K562 (cell line): ENCODE results near the gene IRX1. TPM values are rescaled to one million over a fixed set of nuclear protein-coding genes. Genes with fewer than 3 reads are reported as not detected.

Experiments used
- ATAC-seq: fragments of 200-7000 bp; cut with Tn5 transposase; 3 replicates; pipeline ENCODE4 v1.9.1; 2020; ENCODE audit warnings: moderate library complexity
- BruUV-seq: library from RNA; stranded (reverse); fragments of 400-500 nt; replicated peaks from 2 replicates; lab custom pipeline; 2021; lab: Mats Ljungman, UMichigan
- CTCF ChIA-PET: fragments of 300-600 bp; formaldehyde crosslinking; extraction: SDS; loops from one replicate; lab custom pipeline; 2021; ENCODE audit warnings: low intra/inter-chr PET ratio; lab: Yijun Ruan, JAX
- POLR2A ChIA-PET: fragments of 300-600, 350-650 bp; sonication (Branson Sonifier 250); formaldehyde crosslinking; extraction: SDS; loops from one replicate; lab custom pipeline; 2021; ENCODE audit warnings: antibody characterized with exemption, inconsistent platforms; lab: Yijun Ruan, JAX
- DNase-seq, 4 experiments: peaks; one replicate each; pipeline versions ENCODE4 v3.0.0 to v3.0.0-alpha.2; 2011 to 2018; ENCODE audit warnings: low spot score in 3 of 4, mixed read lengths in 3 of 4; ENCODE audit errors: extremely low read depth in 1 of 4
- FAIRE-seq: peaks from 2 replicates; lab custom pipeline; 2011; peaks lifted over from hg19 to GRCh38; lab: Jason Lieb, UNC
- H2AFZ ChIP-seq: 2 replicates; pipeline ENCODE4 v1.6.0; 2011; ENCODE audit warnings: low read depth, low read length, control low read depth, inconsistent platforms
- H3K27ac ChIP-seq: fragments of 200-600 bp; 3 replicates; pipeline ENCODE4 v1.8.0; 2011; ENCODE audit warnings: low read depth, mild to moderate bottlenecking, control low read depth, inconsistent platforms, low read length, moderate library complexity, mixed read lengths; ENCODE audit errors: extremely low read depth
- H3K27me3 ChIP-seq, 2 experiments: fragments of 300-600 bp in 1 of 2; 2 replicates in 1 of 2; 3 replicates in 1 of 2; pipeline versions ENCODE4 v1.6.0 to v1.8.0; 2011; ENCODE audit warnings: inconsistent platforms in 2 of 2, low read length in 2 of 2, mild to moderate bottlenecking in 1 of 2, mixed read lengths in 1 of 2, moderate library complexity in 1 of 2; ENCODE audit not compliant: control insufficient read depth in 2 of 2, insufficient read depth in 2 of 2
- H3K36me3 ChIP-seq: fragments of 300-600 bp; 3 replicates; pipeline ENCODE4 v1.8.0; 2011; ENCODE audit warnings: mild to moderate bottlenecking, low read length, inconsistent platforms; ENCODE audit not compliant: control insufficient read depth, insufficient read depth
- H3K4me1 ChIP-seq, 2 experiments: fragments of 200-600 bp in 1 of 2; replicated peaks in 1 of 2; 2 replicates in 1 of 2; 3 replicates in 1 of 2; pipeline versions ENCODE4 v1.5.1 to v1.8.0; 2011; ENCODE audit warnings: inconsistent platforms in 2 of 2, low read length in 2 of 2, mild to moderate bottlenecking in 1 of 2, mixed read lengths in 1 of 2, moderate library complexity in 1 of 2; ENCODE audit not compliant: control insufficient read depth in 2 of 2, insufficient read depth in 2 of 2
- H3K4me2 ChIP-seq: 2 replicates; pipeline ENCODE4 v1.6.1; 2011; ENCODE audit warnings: low read length, control low read depth, inconsistent platforms, mixed read lengths; ENCODE audit not compliant: insufficient read depth
- H3K4me3 ChIP-seq: fragments of 200-600 bp; sonication (generic), shearing (Covaris generic); 2 replicates; pipeline ENCODE4 v1.5.1; 2016; ENCODE audit warnings: control low read depth, inconsistent platforms
- H3K79me2 ChIP-seq: fragments of 200-600 bp; 3 replicates; pipeline ENCODE4 v1.8.0; 2011; ENCODE audit warnings: low read length, inconsistent platforms; ENCODE audit not compliant: control insufficient read depth, insufficient read depth
- H3K9ac ChIP-seq, 2 experiments: 2 replicates each; pipeline versions ENCODE4 v1.6.0 to v1.6.1; 2011; ENCODE audit warnings: low read depth in 2 of 2, low read length in 2 of 2, control low read depth in 1 of 2, inconsistent platforms in 1 of 2, mild to moderate bottlenecking in 1 of 2, mixed read lengths in 1 of 2; ENCODE audit not compliant: insufficient read depth in 1 of 2
- H3K9me1 ChIP-seq: one replicate; pipeline ENCODE4 v1.6.0; 2011; ENCODE audit warnings: inconsistent platforms, mild to moderate bottlenecking, low read length, moderate library complexity; ENCODE audit not compliant: control insufficient read depth, insufficient read depth
- H3K9me3 ChIP-seq: replicated peaks from 2 replicates; pipeline ENCODE4 v1.5.1; 2011; ENCODE audit warnings: low read depth, low read length, inconsistent platforms; ENCODE audit not compliant: control insufficient read depth, insufficient read depth
- H4K20me1 ChIP-seq: replicated peaks from 2 replicates; pipeline ENCODE4 v1.6.1; 2011; ENCODE audit warnings: low read length, inconsistent platforms, mixed read lengths; ENCODE audit not compliant: control insufficient read depth, insufficient read depth
- PRPF4 ChIP-seq: fragments of 200-400 bp; formaldehyde crosslinking; IDR thresholded peaks from one replicate; pipeline ENCODE4 v1.6.1; 2017; ENCODE audit warnings: low read length, low read depth, mild to moderate bottlenecking; ENCODE audit not compliant: insufficient read depth, poor library complexity, severe bottlenecking
- WGBS: fragments of 100-300 bp; shearing (Covaris generic); methylation state at CpG from one replicate; pipeline ENCODE4 v1.1.6; 2016; ENCODE audit warnings: low coverage, mixed read lengths; ENCODE audit not compliant: insufficient coverage; ENCODE audit errors: missing lambda C conversion rate; 5-methylcytosine and 5-hydroxymethylcytosine counted together
- in situ Hi-C: fragments of 300-500 bp; cut with MboI; formaldehyde crosslinking; loops from 4 replicates; pipeline ENCODE4 v1.15.0; 2018; ENCODE audit warnings: inconsistent platforms, mixed read lengths
- intact Hi-C: fragments of 100-400 bp; cut with micrococcal nuclease; formaldehyde crosslinking; loops from 2 replicates; pipeline ENCODE4 v1.14.2; 2022
- polyA plus RNA-seq, 8 experiments: library from polyadenylated mRNA; depleted of rRNA in 4 of 8; stranded (reverse) in 5 of 8; unstranded in 3 of 8; fragments of >200 nt; fragmentation: Nextera tagmentation in 2 of 8; fragmentation: Illumina TruSeq in 1 of 8; extraction: Ambion mirVana in 2 of 8; extraction: Trizol in 1 of 8; gene quantifications; 2 replicates each; pipeline versions ENCODE4 v1.2.1 to v1.2.3, GENCODE V29; 2011 to 2014; ENCODE audit warnings: inconsistent platforms in 1 of 8, missing spikeins in 1 of 8
- total RNA-seq, 7 experiments: library from RNA; depleted of rRNA in 6 of 7; stranded (reverse); fragments of >200 nt in 6 of 7; fragmentation: Illumina TruSeq in 2 of 7; extraction: Trizol in 2 of 7; gene quantifications; 2 replicates each; pipeline versions ENCODE4 v1.2.1 to v1.2.3, GENCODE V29; 2011 to 2021; ENCODE audit warnings: low replicate concordance in 1 of 7
- TF ChIP-seq, protein P1 (sequence below): fragments of 450-650 bp; IDR thresholded peaks from 2 replicates; pipeline ENCODE4 v1.6.1; 2016; ENCODE audit warnings: mild to moderate bottlenecking

Gene IRX1
- total and polyA plus RNA-seq, 9 of the 15 experiments (the other 6 are each of a cell fraction or from before 2014, with no cell fraction given) = not detected

DNA sequence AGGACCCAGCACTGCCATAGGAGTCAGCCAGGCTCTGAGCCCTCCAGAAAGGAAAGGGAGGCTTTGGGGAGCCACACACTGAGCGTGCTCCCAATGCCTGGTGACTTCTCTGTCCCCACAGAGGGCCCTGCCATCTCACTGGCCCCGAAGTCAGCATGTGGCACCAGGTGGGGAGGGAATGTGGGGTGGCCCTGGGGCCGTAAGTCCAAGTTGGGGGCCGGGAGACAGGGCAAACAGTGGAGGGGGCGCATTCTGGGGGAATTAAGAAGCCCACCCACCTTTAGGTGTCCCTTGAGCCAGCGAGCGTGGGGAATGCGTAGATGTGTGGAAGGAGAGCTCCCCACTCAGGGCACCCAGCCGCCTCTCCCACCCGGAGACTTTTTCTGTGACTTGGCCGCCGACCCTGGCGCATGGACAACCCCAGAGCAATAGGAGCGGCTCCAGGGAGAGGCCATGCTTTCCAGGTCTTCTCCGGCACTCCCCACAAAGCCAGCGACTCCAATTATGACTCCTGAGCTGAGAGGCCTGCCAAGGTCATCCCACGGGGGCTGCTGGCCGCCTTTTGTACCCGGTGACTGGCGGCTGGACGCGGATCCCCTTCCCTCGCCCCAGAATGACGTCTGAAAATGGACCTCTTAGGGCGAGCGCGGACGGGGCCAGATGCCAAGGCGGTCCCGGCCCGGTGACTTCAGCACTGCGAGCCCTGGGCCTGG, 9.8 kb downstream of the IRX1 start:
- 0 out of 2 replicates have a peak, but pooled peaks cover 4% of the 10 kb centered on the region for H4K20me1 ChIP-seq
- H2AFZ ChIP-seq = no peak overlapping the region
- H3K9me1 ChIP-seq = no peaks in the 10 kb centered on the region
- ATAC-seq (no peak), DNase-seq (no peak), FAIRE-seq (no peak)
- 1% methylated on average over 23 of the region's 32 CpGs for WGBS
- H3K27ac ChIP-seq = no peak overlapping the region
- ChIA-PET POLR2A (no interaction called here), CTCF (no interaction called here)
- intact Hi-C loops = no loop called here
- no peaks in the 10 kb centered on the region for H3K79me2 ChIP-seq
- no peak overlapping the region for H3K4me2 ChIP-seq
- no peak for TF ChIP-seq PRPF4
- TF ChIP-seq, protein P1, sequence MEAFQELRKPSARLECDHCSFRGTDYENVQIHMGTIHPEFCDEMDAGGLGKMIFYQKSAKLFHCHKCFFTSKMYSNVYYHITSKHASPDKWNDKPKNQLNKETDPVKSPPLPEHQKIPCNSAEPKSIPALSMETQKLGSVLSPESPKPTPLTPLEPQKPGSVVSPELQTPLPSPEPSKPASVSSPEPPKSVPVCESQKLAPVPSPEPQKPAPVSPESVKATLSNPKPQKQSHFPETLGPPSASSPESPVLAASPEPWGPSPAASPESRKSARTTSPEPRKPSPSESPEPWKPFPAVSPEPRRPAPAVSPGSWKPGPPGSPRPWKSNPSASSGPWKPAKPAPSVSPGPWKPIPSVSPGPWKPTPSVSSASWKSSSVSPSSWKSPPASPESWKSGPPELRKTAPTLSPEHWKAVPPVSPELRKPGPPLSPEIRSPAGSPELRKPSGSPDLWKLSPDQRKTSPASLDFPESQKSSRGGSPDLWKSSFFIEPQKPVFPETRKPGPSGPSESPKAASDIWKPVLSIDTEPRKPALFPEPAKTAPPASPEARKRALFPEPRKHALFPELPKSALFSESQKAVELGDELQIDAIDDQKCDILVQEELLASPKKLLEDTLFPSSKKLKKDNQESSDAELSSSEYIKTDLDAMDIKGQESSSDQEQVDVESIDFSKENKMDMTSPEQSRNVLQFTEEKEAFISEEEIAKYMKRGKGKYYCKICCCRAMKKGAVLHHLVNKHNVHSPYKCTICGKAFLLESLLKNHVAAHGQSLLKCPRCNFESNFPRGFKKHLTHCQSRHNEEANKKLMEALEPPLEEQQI = no peak
- H3K4me3 ChIP-seq = no peak overlapping the region
- no TSS peak for BruUV-seq
- peaks cover 0 to 22% of the 10 kb centered on the region in 2 experiments; a peak in 2 of 5 replicates for H3K4me1 ChIP-seq
- H3K9me3 ChIP-seq = no peaks in the 10 kb centered on the region
- H3K27me3 ChIP-seq = peaks cover 19 to 72% of the 10 kb centered on the region in 2 experiments; a peak in 4 of 5 replicates
- no peak overlapping the region for H3K9ac ChIP-seq
- in situ Hi-C loops = no loop called here
- H3K36me3 ChIP-seq = no peaks in the 10 kb centered on the region
